ENCODE data around the gene CBX7.

CBX7 gene

DNA sequence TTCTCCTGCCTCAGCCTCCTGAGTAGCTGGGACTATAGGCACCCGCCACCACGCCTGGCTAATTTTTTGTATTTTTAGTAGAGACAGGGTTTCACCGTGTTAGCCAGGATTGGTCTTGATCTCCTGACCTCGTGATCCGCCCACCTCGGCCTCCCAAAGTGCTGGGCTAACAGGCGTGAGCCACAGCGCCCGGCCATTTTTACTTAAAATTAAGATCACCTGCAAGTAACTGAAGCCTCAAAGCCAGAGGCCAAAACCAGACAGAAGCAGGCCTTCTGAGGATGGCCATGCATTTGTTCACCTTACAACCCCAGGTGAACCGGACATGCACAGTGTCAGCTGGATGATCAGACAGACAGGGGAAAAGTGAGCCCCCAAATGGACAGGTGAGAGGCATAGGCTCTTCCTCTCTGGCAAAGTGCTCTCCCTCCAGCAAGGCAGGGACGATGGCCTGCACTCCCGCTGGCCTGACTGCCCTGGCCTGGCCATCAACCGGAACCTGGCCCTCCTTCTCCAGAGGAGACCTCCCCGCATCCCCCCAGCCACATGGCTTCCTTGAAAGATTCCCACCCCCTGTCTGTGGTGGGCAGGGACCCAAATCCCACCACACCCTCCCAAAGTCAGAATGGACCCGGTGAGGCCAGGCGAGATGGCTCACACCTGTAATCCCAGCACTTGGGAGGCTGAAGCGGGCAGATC lies 29.6 kb downstream of the CBX7 start:
- DNase-seq = no peak

DNA sequence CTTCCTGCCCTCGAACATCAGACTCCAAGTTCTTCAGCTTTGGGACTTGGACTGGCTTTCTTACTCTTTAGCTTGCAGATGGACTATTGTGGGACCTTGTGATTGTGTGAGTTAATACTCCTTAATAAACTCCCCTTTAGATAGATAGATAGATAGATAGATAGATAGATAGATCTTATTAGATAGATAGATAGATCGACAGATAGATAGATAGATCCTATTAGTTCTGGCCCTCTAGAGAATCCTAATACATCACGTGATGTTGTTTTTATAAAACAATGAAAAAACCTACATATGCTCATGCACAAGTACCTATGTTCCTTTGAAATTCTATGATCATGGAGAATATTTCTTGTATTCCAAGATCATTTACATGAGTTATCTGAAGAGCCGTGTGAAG lies 31.5 kb downstream of the CBX7 start:
- DNase-seq = no peak

DNA sequence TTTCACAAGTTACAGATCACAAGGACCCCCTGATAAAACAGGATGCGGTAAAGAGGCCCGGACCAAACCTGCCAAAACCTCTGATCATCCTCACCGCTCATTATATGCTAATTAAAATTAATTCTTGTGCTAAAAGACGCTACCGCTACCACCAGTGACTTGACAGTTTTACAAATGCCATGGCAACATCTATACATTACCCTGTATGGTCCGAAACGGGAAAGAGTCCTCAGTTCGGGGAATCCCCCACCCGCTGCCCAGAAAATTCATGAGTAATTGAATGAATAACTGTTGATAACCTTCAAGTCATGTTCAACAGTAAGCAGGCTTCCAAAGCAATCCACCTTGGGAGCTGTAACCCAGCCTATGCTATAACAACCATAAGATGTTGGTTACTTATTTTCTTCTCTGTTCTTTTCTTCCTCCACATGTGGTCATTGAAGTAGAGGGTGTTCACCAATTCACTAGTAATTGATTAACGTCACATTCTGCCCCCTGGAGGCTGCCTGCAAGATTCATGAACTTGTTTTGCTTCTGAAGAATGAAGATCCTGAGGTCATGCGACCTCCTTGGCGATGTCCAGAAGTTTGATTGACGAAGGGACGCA lies 34.8 kb downstream of the CBX7 start:
- no peak for DNase-seq

- no peak for DNase-seq
These were observed 36.4 kb downstream of the CBX7 start for GRCh38 chr22:39115977-39116621.

- DNase-seq = no peak
These were observed 36.9 kb downstream of the CBX7 start for GRCh38 chr22:39115570-39115969.

DNA sequence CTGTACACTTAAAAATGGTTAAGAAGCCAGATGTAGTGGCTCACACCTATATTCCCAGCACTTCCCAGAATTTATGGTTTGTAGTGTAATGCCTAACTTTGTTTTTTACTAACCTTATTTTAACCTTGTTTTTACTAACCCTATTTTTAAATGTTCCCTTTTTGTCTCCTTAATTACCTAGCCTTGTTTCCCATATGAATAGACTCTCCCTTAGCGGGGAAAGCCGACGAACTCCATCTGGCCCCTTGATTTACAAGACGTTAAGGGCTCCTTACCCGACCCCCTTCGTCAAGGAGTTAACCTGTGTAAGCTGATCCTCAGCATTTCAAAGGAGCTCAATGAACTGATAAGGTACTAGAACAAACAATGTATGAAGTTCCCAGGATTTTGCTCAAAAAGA lies 38.4 kb downstream of the CBX7 start:
- DNase-seq = no peak

DNA sequence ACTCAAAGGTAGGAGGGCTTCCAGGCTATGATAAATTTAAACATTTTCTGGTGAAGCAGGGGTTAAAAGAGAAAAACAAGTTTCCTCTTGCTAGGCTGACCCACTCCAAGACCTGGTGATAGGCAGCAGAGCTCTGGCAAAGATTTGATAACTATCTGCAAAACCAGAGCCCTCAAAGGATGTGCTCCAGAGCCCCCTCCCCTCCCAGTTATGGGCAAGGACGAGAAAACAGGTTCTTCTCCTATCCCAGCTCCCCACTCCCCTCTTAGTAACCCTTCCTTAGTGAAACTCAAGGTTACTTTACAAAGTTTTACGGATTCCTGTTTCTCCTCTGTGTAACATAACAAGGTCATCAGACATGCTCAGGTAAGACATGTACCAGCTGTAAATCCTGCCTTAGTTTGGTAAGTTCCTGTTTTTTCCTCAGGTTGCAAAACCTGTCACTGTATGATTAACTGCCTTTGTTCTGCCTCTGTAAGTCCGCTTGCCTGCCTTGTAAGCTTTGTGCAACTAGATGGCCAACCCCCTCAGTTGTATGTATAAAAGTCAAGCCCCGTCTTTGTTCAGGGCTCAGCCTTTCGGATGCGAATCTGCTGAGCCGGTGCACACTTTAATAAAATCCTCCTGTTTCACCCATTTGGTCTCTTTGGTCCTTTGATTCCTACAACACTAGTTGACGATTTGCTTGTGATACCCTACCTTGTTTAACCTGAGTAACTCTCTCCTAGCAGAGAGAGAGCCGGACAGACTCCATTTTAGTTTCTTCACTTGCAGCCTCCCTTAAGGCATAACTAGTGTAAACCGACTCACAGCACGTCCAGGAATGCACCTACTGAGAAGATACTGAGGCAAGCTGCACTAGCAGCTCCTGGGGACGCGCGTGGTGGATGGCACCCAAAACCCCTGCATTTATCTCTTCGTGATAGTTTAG lies 41.6 kb downstream of the CBX7 start:
- no peak for DNase-seq

- no peak for DNase-seq
These were observed 43.1 kb downstream of the CBX7 start for GRCh38 chr22:39109361-39109760.

GRCh38 chr22:39108487-39108886 lies 44.0 kb downstream of the CBX7 start:
- DNase-seq = no peak

DNA sequence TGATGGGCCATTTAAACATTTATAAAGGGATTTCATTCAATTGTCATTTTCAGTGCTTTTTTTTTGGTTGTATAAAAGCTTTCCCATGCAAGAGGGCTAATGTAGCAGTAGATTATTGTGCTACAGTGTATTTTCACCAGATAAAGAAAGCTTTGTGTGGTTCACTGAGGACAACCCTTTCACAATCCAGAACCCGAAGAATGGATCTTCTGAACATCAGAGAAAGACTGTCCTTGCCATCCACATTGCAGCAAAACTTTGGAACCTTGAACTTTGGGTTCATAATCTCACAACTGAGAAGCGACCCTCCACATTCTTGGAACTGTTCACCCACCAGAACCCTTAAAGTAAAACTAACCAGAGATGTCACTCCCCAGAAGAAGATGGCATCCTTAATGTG lies 46.2 kb downstream of the CBX7 start:
- no peak for DNase-seq

DNA sequence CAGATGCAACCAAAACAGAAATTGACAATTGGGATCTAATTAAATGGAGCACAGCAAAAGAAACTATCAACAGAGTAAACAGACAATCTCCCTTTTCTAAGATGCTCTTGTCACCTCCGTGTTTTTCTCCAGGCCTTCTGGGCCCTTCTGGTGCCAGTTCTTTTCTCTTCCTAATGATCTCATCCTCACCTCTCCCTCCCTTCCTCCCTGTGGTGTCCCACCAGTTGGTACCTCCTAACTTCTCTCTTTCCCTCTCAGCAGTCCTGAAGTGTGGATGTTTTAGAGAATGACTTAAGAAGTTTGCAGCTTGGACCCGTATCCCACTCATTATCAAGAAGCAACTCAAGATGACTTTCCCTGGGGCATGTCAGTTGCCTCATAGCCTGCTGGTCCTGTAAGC lies 49.0 kb downstream of the CBX7 start:
- no peak for DNase-seq

- DNase-seq = no peak
These were observed 51.3 kb downstream of the CBX7 start for GRCh38 chr22:39101226-39101625.

- DNase-seq = no peak
These were observed 53.9 kb downstream of the CBX7 start for GRCh38 chr22:39098576-39098975.

DNA sequence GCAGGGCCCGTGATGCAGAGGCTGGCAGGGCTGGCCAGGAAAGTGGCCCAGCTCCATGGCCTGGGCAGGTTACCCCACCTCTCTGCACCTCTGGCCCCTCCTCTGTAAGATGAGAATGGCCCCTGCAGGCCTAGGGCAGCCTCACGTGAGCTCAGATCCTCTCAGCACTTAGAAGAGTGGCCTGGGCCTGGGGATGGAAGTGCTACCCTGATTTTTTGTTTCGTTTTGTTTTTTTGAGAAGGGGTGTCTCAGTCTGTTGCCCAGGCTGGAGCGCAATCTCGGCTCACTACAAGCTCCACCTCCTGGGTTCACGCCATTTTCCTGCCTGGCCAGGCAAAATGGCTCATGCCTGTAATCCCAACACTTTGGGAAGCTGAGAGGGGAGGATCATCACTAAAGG lies 54.5 kb downstream of the CBX7 start:
- no peak for DNase-seq

GRCh38 chr22:39097098-39098020 lies 55.1 kb downstream of the CBX7 start, which contains the start of gene APOBEC3H:
Gene APOBEC3H, plus strand, starts transcription at chr22:39097244. Its CDS starts 3,035 bp downstream, at chr22:39100279.
- DNase-seq = no peak

- DNase-seq = no peak
These were observed 56.5 kb downstream of the CBX7 start for GRCh38 chr22:39095971-39096370.

GRCh38 chr22:39094717-39095389 lies 57.6 kb downstream of the CBX7 start:
- DNase-seq = no peak

GRCh38 chr22:39092111-39092862 lies 60.2 kb downstream of the CBX7 start:
- DNase-seq = no peak

DNA sequence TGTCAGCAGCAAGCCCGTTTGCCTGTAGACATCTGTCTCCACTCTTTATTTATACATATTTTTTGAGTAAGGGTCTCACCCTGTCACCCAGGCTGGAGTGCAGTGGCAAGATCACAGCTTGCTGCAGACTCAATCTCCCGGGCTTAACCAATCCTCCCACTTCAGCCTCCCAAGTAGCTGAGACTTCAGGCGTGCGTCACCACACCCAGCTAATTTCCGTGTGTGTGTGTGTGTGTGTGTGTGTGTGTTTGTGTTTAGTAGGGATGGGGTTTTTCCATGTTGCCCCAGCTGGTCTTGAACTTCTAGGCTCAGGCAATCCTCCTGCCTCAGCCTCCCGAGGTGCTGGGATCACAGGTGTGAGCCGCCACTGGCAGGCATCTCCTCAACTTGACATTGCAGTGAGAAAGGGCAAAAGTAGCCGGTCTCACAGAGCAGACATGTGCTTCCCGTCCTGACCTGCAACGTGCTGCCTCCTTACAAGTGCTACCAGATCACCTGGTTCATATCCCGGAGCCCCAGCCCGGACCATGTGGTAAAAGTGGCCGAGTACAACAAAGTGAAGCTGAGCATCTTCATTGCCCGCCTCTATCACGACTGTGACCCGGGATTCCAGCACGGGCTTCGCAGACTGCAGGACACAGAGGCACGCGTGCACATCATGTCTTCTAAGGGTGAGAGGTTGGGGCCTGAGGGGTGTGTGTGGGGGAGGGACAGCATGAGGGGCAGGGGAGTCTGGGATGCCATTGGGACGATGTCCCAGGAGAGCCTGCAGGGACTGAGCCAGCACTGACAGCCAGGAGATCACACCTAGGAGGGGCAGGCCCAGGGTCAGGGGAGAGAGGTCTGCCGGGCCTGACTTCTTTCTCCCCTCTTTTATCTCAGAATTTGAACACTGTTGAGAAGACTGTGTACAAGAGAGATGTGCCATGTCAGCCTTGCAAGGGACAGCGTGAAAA lies 61.1 kb downstream of the CBX7 start:
- no peak for DNase-seq
